ENCODE data around the gene ATG12.

- TF ChIP-seq CTCF (conservative IDR thresholded peaks at IDR 0.05 in 1 of 2, IDR thresholded peaks at IDR 0.05 in 1 of 2; ENCODE audit: extremely low read depth in 1 of 2, insufficient read depth in 1 of 2, low read depth in 1 of 2, low read length in 2 of 2) (no peak), EZH2 (IDR thresholded peaks at IDR 0.05; ENCODE audit: borderline replicate concordance, low read length) (no peak)
Observed at GRCh38 chr5:115788440-115788839, 52.9 kb downstream of the ATG12 start.

Data from mammary epithelial cell (primary cell).